GM12872 (cell line): ENCODE data around the gene PTPRA.

Experiments
- TF ChIP-seq, protein P1 (sequence below): IDR thresholded peaks from 3 replicates; pipeline ENCODE4 v1.5.1; 2011; ENCODE audit warnings: low read depth, mild to moderate bottlenecking, low read length, moderate library complexity; ENCODE audit not compliant: insufficient read depth

The PTPRA gene

DNA sequence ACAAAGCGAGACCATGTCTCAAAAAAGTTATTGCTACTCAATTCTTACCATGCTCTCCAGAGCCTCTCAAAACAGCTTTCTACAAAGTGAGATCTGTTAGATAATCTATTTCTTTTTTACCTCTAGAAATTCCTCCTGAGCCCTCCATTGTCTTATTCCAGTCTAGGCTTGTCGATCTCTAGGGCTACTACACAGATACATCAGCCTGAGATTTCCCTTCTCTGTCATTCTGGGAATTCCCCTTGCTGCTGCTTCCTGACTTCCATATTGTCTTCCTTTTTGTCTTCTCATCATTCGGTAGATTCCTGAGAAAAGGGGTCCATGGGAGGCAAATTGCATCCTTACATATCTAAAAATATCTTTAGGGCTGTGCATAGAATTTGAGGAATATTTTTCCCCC lies 94.6 kb downstream of the PTPRA start:
- TF ChIP-seq, protein P1, sequence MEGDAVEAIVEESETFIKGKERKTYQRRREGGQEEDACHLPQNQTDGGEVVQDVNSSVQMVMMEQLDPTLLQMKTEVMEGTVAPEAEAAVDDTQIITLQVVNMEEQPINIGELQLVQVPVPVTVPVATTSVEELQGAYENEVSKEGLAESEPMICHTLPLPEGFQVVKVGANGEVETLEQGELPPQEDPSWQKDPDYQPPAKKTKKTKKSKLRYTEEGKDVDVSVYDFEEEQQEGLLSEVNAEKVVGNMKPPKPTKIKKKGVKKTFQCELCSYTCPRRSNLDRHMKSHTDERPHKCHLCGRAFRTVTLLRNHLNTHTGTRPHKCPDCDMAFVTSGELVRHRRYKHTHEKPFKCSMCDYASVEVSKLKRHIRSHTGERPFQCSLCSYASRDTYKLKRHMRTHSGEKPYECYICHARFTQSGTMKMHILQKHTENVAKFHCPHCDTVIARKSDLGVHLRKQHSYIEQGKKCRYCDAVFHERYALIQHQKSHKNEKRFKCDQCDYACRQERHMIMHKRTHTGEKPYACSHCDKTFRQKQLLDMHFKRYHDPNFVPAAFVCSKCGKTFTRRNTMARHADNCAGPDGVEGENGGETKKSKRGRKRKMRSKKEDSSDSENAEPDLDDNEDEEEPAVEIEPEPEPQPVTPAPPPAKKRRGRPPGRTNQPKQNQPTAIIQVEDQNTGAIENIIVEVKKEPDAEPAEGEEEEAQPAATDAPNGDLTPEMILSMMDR, result no peak

GRCh38 chr20:2972126-2972525 lies 98.8 kb downstream of the PTPRA start:
- TF ChIP-seq, protein P1, result no peak

GRCh38 chr20:2973574-2973973 lies 100.3 kb downstream of the PTPRA start:
- TF ChIP-seq, protein P1, result no peak

GRCh38 chr20:2978519-2978918 lies 105.2 kb downstream of the PTPRA start:
- TF ChIP-seq, protein P1, result no peak

GRCh38 chr20:2981646-2982045 lies 108.4 kb downstream of the PTPRA start:
- TF ChIP-seq, protein P1, result no peak

- TF ChIP-seq, protein P1, result no peak
These were observed 110.2 kb downstream of the PTPRA start for GRCh38 chr20:2983508-2983907.

DNA sequence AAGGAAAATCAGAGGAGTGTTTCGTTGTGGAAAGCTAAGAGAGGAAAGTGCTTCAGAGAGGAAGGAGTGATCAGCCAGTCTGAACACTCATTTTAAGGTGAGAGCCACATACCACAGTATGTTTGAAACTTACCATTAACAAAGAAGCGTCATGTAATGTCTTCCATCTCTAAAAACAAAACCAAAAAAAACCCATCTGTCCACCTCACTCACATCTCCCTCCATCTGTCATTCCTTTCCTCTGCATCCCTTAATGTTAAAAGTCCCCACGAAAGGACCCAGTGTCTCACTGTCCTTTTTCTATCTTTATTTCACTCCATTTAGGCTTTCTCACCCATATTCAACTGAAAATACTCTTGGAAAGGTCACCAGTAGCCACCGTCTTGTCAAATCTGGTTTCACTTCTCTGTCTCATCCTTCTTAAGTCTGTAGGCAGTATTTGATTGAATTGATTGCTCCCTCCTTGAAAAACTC lies 110.8 kb downstream of the PTPRA start:
- TF ChIP-seq, protein P1, result no peak

DNA sequence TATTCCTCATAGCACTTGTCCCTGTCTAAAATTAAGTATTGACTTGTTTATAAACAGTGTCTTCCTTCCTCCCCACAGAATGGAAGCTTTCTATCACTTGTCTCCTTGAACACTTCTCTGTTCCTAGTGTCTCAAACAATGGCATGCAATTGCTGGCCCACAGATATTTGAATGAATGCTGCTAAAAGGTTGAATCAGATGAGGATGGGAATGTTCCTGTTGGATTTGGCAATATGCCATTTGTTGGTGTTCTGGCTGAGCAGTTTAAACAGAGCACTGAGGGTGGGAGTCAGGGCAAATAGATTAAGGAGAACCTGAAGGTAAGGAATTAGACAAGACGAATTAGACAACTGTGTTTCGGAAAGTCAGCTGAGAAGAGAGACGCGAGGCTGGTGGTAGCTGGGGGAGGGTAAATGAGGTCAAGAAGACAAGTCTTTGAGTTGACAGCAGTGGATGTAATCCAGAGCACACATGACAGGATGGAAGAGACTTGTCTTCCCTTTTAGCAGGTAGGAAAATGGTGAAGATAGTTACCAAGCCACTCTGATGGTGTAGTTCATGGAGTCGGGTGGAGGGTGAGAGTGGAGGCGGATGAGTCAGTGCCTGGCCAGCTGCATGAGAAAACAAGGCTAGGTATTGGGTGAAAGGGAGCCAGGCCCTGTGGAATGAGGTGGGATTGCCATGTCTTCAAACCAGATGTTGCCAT lies 111.8 kb downstream of the PTPRA start:
- TF ChIP-seq, protein P1, result no peak
